Panc1 (cell line): ENCODE data around the gene MPHOSPH6.

Experiments
- POLR2AphosphoS5 ChIP-seq: IDR thresholded peaks from 2 replicates; pipeline ENCODE4 v1.6.1; 2012; ENCODE audit warnings: mild to moderate bottlenecking, low read depth, low read length, moderate library complexity
- TCF7L2 ChIP-seq: IDR thresholded peaks from 2 replicates; pipeline ENCODE4 v1.6.1; 2011; ENCODE audit warnings: mild to moderate bottlenecking, low read depth, low read length, inconsistent platforms
- TF ChIP-seq, protein P1 (sequence below): fragments of 450-650 bp; IDR thresholded peaks from 2 replicates; pipeline ENCODE4 v1.5.1; 2017; ENCODE audit warnings: mild to moderate bottlenecking

DNA sequence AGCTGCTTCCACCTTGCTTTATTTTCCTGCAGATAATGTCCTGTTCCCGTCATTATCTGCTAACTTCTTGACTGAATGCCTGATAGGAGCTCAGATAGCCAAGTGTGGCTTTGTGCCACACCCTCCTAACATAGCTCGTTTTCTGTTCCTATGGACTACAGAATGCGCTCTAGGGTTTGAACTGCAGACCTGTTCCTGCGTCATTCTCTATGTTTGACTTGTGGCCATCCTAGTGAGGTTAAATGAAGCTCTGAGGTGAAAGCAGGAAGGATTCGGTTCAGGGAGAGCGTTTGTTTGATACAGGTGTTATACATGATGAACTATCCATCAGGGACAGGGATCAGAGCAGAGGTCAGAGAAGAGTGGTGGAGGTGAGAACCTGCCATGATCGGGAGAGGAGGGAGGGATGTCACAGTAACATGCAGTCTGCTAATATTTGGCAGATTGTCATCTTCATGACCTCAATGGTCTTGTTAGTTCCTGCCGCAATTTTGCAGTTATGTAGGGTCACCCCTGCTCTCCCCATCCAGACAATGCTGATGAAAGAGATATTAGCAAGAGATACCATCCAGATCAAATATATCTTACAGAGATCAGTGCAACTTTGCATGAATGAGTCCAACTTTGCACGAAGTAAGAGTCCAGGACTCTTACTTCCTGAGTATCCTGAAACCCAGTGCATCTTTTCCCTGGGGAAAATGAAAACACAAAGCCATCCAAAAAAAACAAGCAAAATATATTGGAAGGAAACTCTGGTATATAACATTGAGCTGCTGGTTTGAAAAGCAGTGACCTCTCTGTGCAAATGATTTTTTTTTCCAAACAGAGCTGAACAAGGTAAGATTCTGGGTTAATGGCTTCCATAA, 32.8 kb downstream of the MPHOSPH6 start:
- TF ChIP-seq, protein P1, sequence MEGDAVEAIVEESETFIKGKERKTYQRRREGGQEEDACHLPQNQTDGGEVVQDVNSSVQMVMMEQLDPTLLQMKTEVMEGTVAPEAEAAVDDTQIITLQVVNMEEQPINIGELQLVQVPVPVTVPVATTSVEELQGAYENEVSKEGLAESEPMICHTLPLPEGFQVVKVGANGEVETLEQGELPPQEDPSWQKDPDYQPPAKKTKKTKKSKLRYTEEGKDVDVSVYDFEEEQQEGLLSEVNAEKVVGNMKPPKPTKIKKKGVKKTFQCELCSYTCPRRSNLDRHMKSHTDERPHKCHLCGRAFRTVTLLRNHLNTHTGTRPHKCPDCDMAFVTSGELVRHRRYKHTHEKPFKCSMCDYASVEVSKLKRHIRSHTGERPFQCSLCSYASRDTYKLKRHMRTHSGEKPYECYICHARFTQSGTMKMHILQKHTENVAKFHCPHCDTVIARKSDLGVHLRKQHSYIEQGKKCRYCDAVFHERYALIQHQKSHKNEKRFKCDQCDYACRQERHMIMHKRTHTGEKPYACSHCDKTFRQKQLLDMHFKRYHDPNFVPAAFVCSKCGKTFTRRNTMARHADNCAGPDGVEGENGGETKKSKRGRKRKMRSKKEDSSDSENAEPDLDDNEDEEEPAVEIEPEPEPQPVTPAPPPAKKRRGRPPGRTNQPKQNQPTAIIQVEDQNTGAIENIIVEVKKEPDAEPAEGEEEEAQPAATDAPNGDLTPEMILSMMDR, result no peak
- no peak for TF ChIP-seq TCF7L2
- TF ChIP-seq POLR2AphosphoS5, result no peak
